Left lung (tissue), 14 donors: ENCODE data around the gene HLA-A. TPM values are rescaled to one million over a fixed set of nuclear protein-coding genes. Genes with fewer than 3 reads are reported as not detected.

ENCODE experiments used
- ATAC-seq: fragments of 200-7000 bp; cut with Tn5 transposase; one replicate; pipeline ENCODE4 v1.9.1; 2020; ENCODE audit warnings: moderate library complexity
- DNase-seq, 4 donors: peaks; one replicate each; pipeline ENCODE4 v3.0.0-alpha.2; 2013 to 2020
- H3K27ac ChIP-seq, 2 donors: fragments of 200-600 bp; sonication (generic) in 1 of 2; one replicate each; pipeline versions ENCODE4 v1.5.0 to v1.8.0; 2020 to 2021
- H3K27me3 ChIP-seq, 2 donors: fragments of 200-600 bp; sonication (generic) in 1 of 2; one replicate each; pipeline versions ENCODE4 v1.5.0 to v1.8.0; 2020 to 2021
- H3K36me3 ChIP-seq, 2 donors: fragments of 200-600 bp; sonication (generic) in 1 of 2; one replicate each; pipeline versions ENCODE4 v1.5.0 to v1.8.0; 2020 to 2021
- H3K4me1 ChIP-seq, 2 donors: fragments of 200-600 bp; one replicate each; pipeline ENCODE4 v1.8.0; 2021
- H3K4me3 ChIP-seq, 2 donors: fragments of 200-600 bp; sonication (generic) in 1 of 2; one replicate each; pipeline versions ENCODE4 v1.5.0 to v1.8.0; 2020 to 2021; ENCODE audit warnings: mild to moderate bottlenecking in 1 of 2
- H3K9me3 ChIP-seq, 2 donors: fragments of 200-600 bp; sonication (generic) in 1 of 2; one replicate each; pipeline versions ENCODE4 v1.5.0 to v1.8.0; 2020 to 2021
- CTCF ChIP-seq, 2 donors: fragments of 200-600 bp; sonication (generic) in 1 of 2; IDR thresholded peaks; one replicate each; pipeline versions ENCODE4 v1.5.0 to v1.8.0; 2021; ENCODE audit warnings: antibody characterized with exemption in 2 of 2
- intact Hi-C, 2 donors: fragments of 100-400 bp; cut with DNase I; formaldehyde crosslinking; loops; one replicate each; pipeline versions ENCODE4 v1.11.2 to v1.14.2; 2022
- long read RNA-seq, 12 donors: library from polyadenylated mRNA in 2 of 12; unstranded in 2 of 12; transcript quantifications; one replicate each; pipeline ENCODE4 v2.0.0 and lab custom pipeline, GENCODE V29; 2019 to 2026
- polyA plus RNA-seq, 6 donors: library from polyadenylated mRNA; unstranded; fragments of 120-200 nt; gene quantifications; one replicate each; pipeline ENCODE4 v1.2.1, GENCODE V29; 2013; ENCODE audit not compliant: insufficient read length in 6 of 6
- total RNA-seq, 2 donors: library from RNA; stranded (reverse); fragmentation: NEBNext Ultra II Directional; extraction: Animal tissue kit (Norgen Biotek cat#: 25700); gene quantifications; one replicate each; pipeline ENCODE4 v1.2.1, GENCODE V29; 2021
- donor health status: DM: no; HTN: yes; CAD: no.
- donor health status: DM: no; HTN: no; CAD: no.

HLA-A gene
- total RNA-seq (1,000 to 10,000 TPM in 1 of 2 donors, 100 to 1,000 TPM in 1; 930 to 1,150 TPM), polyA plus RNA-seq (100 to 1,000 TPM; 218 to 316 (median 265) TPM)
- long read RNA-seq, donor 1, transcript HLA-A-203 (8 exons, 1,611 nt), result major isoform, 134 of 281 reads
- long read RNA-seq, donor 1, partial matches to known transcripts, result 133 of 281 reads
- long read RNA-seq, donor 1, other reads (novel, unspliced or antisense), result 14 of 281 reads
- long read RNA-seq, donor 2, transcript HLA-A-203 (8 exons, 1,611 nt), result major isoform, 72 of 226 reads
- long read RNA-seq, donor 2, partial matches to known transcripts, result 154 of 226 reads
- long read RNA-seq, donor 2, other reads (novel, unspliced or antisense), result 0 of 226 reads
- long read RNA-seq, donor 3, transcript HLA-A-203 (8 exons, 1,611 nt), result major isoform, 71 of 97 reads
- long read RNA-seq, donor 3, partial matches to known transcripts, result 20 of 97 reads
- long read RNA-seq, donor 3, other reads (novel, unspliced or antisense), result 6 of 97 reads
- long read RNA-seq, donor 4, transcript HLA-A-203 (8 exons, 1,611 nt), result major isoform, 2,501 of 2,752 reads
- long read RNA-seq, donor 4, partial matches to known transcripts, result 98 of 2,752 reads
- long read RNA-seq, donor 4, other reads (novel, unspliced or antisense), result 153 of 2,752 reads
- long read RNA-seq, donor 5, transcript HLA-A-203 (8 exons, 1,611 nt), result major isoform, 92 of 167 reads
- long read RNA-seq, donor 5, partial matches to known transcripts, result 66 of 167 reads
- long read RNA-seq, donor 5, other reads (novel, unspliced or antisense), result 9 of 167 reads
- long read RNA-seq, donor 6, transcript HLA-A-203 (8 exons, 1,611 nt), result major isoform, 115 of 169 reads
- long read RNA-seq, donor 6, partial matches to known transcripts, result 44 of 169 reads
- long read RNA-seq, donor 6, other reads (novel, unspliced or antisense), result 10 of 169 reads
- long read RNA-seq, donor 7, transcript HLA-A-203 (8 exons, 1,611 nt), result major isoform, 48 of 63 reads
- long read RNA-seq, donor 7, partial matches to known transcripts, result 15 of 63 reads
- long read RNA-seq, donor 7, other reads (novel, unspliced or antisense), result 0 of 63 reads
- long read RNA-seq, donor 8, transcript HLA-A-203 (8 exons, 1,611 nt), result major isoform, 57 of 90 reads
- long read RNA-seq, donor 8, partial matches to known transcripts, result 28 of 90 reads
- long read RNA-seq, donor 8, other reads (novel, unspliced or antisense), result 5 of 90 reads
- long read RNA-seq, donor 9, result 0 reads
- long read RNA-seq, donor 10, transcript HLA-A-203 (8 exons, 1,611 nt), result major isoform, 2,095 of 2,303 reads
- long read RNA-seq, donor 10, partial matches to known transcripts, result 98 of 2,303 reads
- long read RNA-seq, donor 10, other reads (novel, unspliced or antisense), result 110 of 2,303 reads
- long read RNA-seq, donor 11, transcript HLA-A-203 (8 exons, 1,611 nt), result major isoform, 50 of 106 reads
- long read RNA-seq, donor 11, partial matches to known transcripts, result 51 of 106 reads
- long read RNA-seq, donor 11, other reads (novel, unspliced or antisense), result 5 of 106 reads
- long read RNA-seq, donor 12, transcript HLA-A-203 (8 exons, 1,611 nt), result major isoform, 61 of 97 reads
- long read RNA-seq, donor 12, partial matches to known transcripts, result 31 of 97 reads
- long read RNA-seq, donor 12, other reads (novel, unspliced or antisense), result 5 of 97 reads

- peaks cover 0 to 44% of the 10 kb centered on the region in 2 donors for H3K36me3 ChIP-seq
- ATAC-seq, result peak; percentile 98
- H3K9me3 ChIP-seq, result no peaks in the 10 kb centered on the region
- peak; percentile 91 to 96 (median 94) for DNase-seq
- TF ChIP-seq CTCF (IDR thresholded peaks at IDR 0.05), result no peak
- H3K4me3 ChIP-seq, result peak within 1 kb of the TSS; percentile 2 to 99
- H3K27ac ChIP-seq, result peak within 1 kb of the TSS; percentile 75 to 96
- H3K27me3 ChIP-seq, result no peaks in the 10 kb centered on the region
- intact Hi-C loops, result no loop called here
- H3K4me1 ChIP-seq, result peaks cover 0 to 56% of the 10 kb centered on the region in 2 donors
These were observed at the start of gene HLA-A for GRCh38 chr6:29942275-29943052. HLA-A (plus strand) TSS chr6:29942532; CDS start chr6:29942554, 22 bp downstream.

GRCh38 chr6:29892696-29893095 is 49.6 kb upstream of the HLA-A start:
- H3K4me1 ChIP-seq, result peaks cover 0 to 7% of the 10 kb centered on the region in 2 donors
- H3K4me3 ChIP-seq, result no peak overlapping the region
- H3K27ac ChIP-seq, result no peak overlapping the region
- intact Hi-C loops, result no loop called here
- H3K9me3 ChIP-seq, result no peaks in the 10 kb centered on the region
- no peaks in the 10 kb centered on the region for H3K27me3 ChIP-seq
- no peak for ATAC-seq
- H3K36me3 ChIP-seq, result no peaks in the 10 kb centered on the region
- no peak for DNase-seq
- no peak for TF ChIP-seq CTCF (IDR thresholded peaks at IDR 0.05)

- no peaks in the 10 kb centered on the region for H3K36me3 ChIP-seq
These were observed 43.1 kb upstream of the HLA-A start for GRCh38 chr6:29899281-29899680.

More at GRCh38 chr6:29899281-29899680, 43.1 kb upstream of the HLA-A start:
- Histone ChIP-seq H3K27me3 (no peaks in the 10 kb centered on the region), H3K4me1 (no peaks in the 10 kb centered on the region), H3K27ac (no peak overlapping the region), H3K4me3 (no peak overlapping the region), H3K9me3 (no peaks in the 10 kb centered on the region)
- TF ChIP-seq CTCF (IDR thresholded peaks at IDR 0.05), result no peak
- no peak for DNase-seq
- no peak for ATAC-seq
- intact Hi-C loops, result no loop called here
